ENCODE results near the gene STARD10. TPM values are rescaled to one million over a fixed set of nuclear protein-coding genes. Genes with fewer than 3 reads are reported as not detected.

STARD10 gene
- total RNA-seq, 1 experiment from 2014 or later: 58.4 TPM

DNA sequence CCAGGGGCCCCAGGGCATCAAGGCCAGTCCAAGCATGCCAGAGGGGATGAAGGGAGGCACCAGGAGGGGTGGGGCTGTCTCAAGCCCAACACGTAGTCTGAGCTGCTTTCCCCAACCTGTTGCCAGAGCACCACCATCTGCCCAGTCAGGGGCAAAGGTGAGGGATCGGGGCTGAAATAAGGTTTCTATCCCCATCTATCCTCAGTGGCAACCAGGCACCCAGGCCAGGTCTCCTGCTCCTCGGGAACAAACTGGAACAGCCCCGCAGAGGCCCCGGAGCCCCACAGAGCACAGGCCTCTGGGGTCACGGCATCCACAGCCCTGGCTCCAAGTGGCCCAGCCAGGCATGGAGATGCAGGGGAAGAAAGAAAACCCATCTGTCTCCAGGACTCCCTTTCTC, 19.3 kb downstream of the STARD10 start:
- H3K4me1 ChIP-seq (ENCODE audit: control insufficient read depth in 1 of 2, insufficient read depth in 2 of 2, low read length in 2 of 2): peaks cover 0 to 18% of the 10 kb centered on the region in 2 experiments; a peak in 1 of 4 replicates
- H3K9me3 ChIP-seq (ENCODE audit: control insufficient read depth in 1 of 2, insufficient read depth in 1 of 2, low read depth in 1 of 2, low read length in 2 of 2): no peaks in the 10 kb centered on the region
- H3K4me3 ChIP-seq (replicated peaks in 1 of 2; ENCODE audit: low read depth in 1 of 2, low read length in 2 of 2): no peak overlapping the region
- POLR2A ChIA-PET: interaction anchor here (1.3 kb wide), 1 partner anchor 9 kb away, joined by 3 read pairs; no protein-coding TSS in a partner anchor
- H3K4me2 ChIP-seq (ENCODE audit: low read length): no peak overlapping the region
- DNase-seq (ENCODE audit: low read depth, low spot score) (no peak), ATAC-seq (no peak)
- no peaks in the 10 kb centered on the region for H3K9me2 ChIP-seq (ENCODE audit: insufficient read depth)
- no peak overlapping the region for H3K27ac ChIP-seq (ENCODE audit: low read depth, low read length)
- no TSS peak for BruUV-seq (replicated peaks)
- no peaks in the 10 kb centered on the region for H3K36me3 ChIP-seq (ENCODE audit: control insufficient read depth in 1 of 2, insufficient read depth in 2 of 2, low read length in 2 of 2)
- RAD21 ChIA-PET (ENCODE audit: low non-redundant PET in 1 of 2, low total read pairs in 2 of 2, uncharacterized antibody in 2 of 2, unreplicated experiment in 2 of 2): no interaction called here
- TF ChIP-seq YY1 (IDR thresholded peaks at IDR 0.05; ENCODE audit: extremely low read depth, insufficient replicate concordance, low read depth, low read length) (no peak), EZH2 (IDR thresholded peaks at IDR 0.05) (no peak), CTCF (IDR thresholded peaks at IDR 0.05 in 2 of 3, conservative IDR thresholded peaks at IDR 0.05 in 1 of 3; ENCODE audit: borderline replicate concordance in 1 of 3, insufficient read depth in 1 of 3, low read depth in 2 of 3, low read length in 2 of 3) (no peak), ZFX (IDR thresholded peaks at IDR 0.05) (no peak), CEBPB (IDR thresholded peaks at IDR 0.05; ENCODE audit: low read depth) (no peak)
- TF ChIP-seq, protein P1, sequence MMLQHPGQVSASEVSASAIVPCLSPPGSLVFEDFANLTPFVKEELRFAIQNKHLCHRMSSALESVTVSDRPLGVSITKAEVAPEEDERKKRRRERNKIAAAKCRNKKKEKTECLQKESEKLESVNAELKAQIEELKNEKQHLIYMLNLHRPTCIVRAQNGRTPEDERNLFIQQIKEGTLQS (IDR thresholded peaks at IDR 0.05): no peak
- no peaks in the 10 kb centered on the region for H4K20me1 ChIP-seq (ENCODE audit: insufficient read depth)
- H3K79me2 ChIP-seq (ENCODE audit: insufficient read depth, low read length): no peaks in the 10 kb centered on the region
- H2AFZ ChIP-seq (ENCODE audit: low read depth, low read length, poor library complexity, severe bottlenecking): no peak overlapping the region
- H3K9ac ChIP-seq (ENCODE audit: low read length): no peak overlapping the region
- intact Hi-C loops (cut with micrococcal nuclease): no loop called here
- CTCF ChIA-PET: interaction anchor here (1.1 kb wide), 1 partner anchor 19 kb away, joined by 3 read pairs; the partner anchor contains the start of gene STARD10
- H3K27me3 ChIP-seq (ENCODE audit: insufficient read depth, low read length): no peaks in the 10 kb centered on the region

- ATAC-seq: no peak
- Histone ChIP-seq H3K9ac (ENCODE audit: low read length) (no peak overlapping the region), H3K4me1 (ENCODE audit: control insufficient read depth in 1 of 2, insufficient read depth in 2 of 2, low read length in 2 of 2) (peaks cover 0 to 11% of the 10 kb centered on the region in 2 experiments; a peak in 1 of 4 replicates), H3K4me3 (replicated peaks in 1 of 2; ENCODE audit: low read depth in 1 of 2, low read length in 2 of 2) (no peak overlapping the region), H2AFZ (ENCODE audit: low read depth, low read length, poor library complexity, severe bottlenecking) (no peak overlapping the region), H4K20me1 (ENCODE audit: insufficient read depth) (no peaks in the 10 kb centered on the region), H3K9me2 (ENCODE audit: insufficient read depth) (no peaks in the 10 kb centered on the region), H3K27me3 (ENCODE audit: insufficient read depth, low read length) (no peaks in the 10 kb centered on the region), H3K79me2 (ENCODE audit: insufficient read depth, low read length) (no peaks in the 10 kb centered on the region), H3K9me3 (ENCODE audit: control insufficient read depth in 1 of 2, insufficient read depth in 1 of 2, low read depth in 1 of 2, low read length in 2 of 2) (no peaks in the 10 kb centered on the region), H3K36me3 (ENCODE audit: control insufficient read depth in 1 of 2, insufficient read depth in 2 of 2, low read length in 2 of 2) (no peaks in the 10 kb centered on the region), H3K27ac (ENCODE audit: low read depth, low read length) (no peak overlapping the region), H3K4me2 (ENCODE audit: low read length) (no peak overlapping the region)
- BruUV-seq (replicated peaks): no TSS peak
- POLR2A ChIA-PET: no interaction called here
- CTCF ChIA-PET: no interaction called here
- intact Hi-C loops (cut with micrococcal nuclease): no loop called here
- no peak for DNase-seq (ENCODE audit: low read depth, low spot score)
- RAD21 ChIA-PET (ENCODE audit: low non-redundant PET in 1 of 2, low total read pairs in 2 of 2, uncharacterized antibody in 2 of 2, unreplicated experiment in 2 of 2): no interaction called here
- no peak for TF ChIP-seq ZNF274 (IDR thresholded peaks at IDR 0.05; ENCODE audit: low read depth, low read length)
- TF ChIP-seq CEBPB (IDR thresholded peaks at IDR 0.05; ENCODE audit: low read depth): no peak
- no peak for TF ChIP-seq CTCF (IDR thresholded peaks at IDR 0.05 in 2 of 3, conservative IDR thresholded peaks at IDR 0.05 in 1 of 3; ENCODE audit: borderline replicate concordance in 1 of 3, insufficient read depth in 1 of 3, low read depth in 2 of 3, low read length in 2 of 3)
- TF ChIP-seq SRF (IDR thresholded peaks at IDR 0.05; ENCODE audit: low read depth): no peak
- no peak for TF ChIP-seq ZFX (IDR thresholded peaks at IDR 0.05)
- no peak for TF ChIP-seq EZH2phosphoT487 (IDR thresholded peaks at IDR 0.05; ENCODE audit: borderline replicate concordance)
- TF ChIP-seq RAD21 (IDR thresholded peaks at IDR 0.05; ENCODE audit: low read depth): no peak
- no peak for TF ChIP-seq POLR2A (IDR thresholded peaks at IDR 0.05; ENCODE audit: borderline replicate concordance, extremely low read depth, insufficient read depth, insufficient read length)
- no peak for TF ChIP-seq EGR1 (IDR thresholded peaks at IDR 0.05; ENCODE audit: low read depth)
- TF ChIP-seq SP1 (IDR thresholded peaks at IDR 0.05; ENCODE audit: low read depth): no peak
- TF ChIP-seq, protein P2, sequence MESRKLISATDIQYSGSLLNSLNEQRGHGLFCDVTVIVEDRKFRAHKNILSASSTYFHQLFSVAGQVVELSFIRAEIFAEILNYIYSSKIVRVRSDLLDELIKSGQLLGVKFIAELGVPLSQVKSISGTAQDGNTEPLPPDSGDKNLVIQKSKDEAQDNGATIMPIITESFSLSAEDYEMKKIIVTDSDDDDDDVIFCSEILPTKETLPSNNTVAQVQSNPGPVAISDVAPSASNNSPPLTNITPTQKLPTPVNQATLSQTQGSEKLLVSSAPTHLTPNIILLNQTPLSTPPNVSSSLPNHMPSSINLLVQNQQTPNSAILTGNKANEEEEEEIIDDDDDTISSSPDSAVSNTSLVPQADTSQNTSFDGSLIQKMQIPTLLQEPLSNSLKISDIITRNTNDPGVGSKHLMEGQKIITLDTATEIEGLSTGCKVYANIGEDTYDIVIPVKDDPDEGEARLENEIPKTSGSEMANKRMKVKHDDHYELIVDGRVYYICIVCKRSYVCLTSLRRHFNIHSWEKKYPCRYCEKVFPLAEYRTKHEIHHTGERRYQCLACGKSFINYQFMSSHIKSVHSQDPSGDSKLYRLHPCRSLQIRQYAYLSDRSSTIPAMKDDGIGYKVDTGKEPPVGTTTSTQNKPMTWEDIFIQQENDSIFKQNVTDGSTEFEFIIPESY (IDR thresholded peaks at IDR 0.05; ENCODE audit: extremely low read depth, insufficient replicate concordance, low read length): no peak
These were observed 20.2 kb downstream of the STARD10 start for GRCh38 chr11:72773696-72774095.

All from HCT116 (cell line).